Superior temporal gyrus (tissue), 1 donor: Measurements from ENCODE around the gene TAS2R43.
"Not testable (repeated sequence)": the region's sequence is repeated elsewhere in the genome, so short reads cannot be mapped to it uniquely, and the experiment has no call there.

Experiments used
- DNase-seq: peaks from one replicate; pipeline ENCODE4 v3.0.0-alpha.2; 2016; ENCODE audit errors: extremely low spot score

TAS2R43 gene

DNA sequence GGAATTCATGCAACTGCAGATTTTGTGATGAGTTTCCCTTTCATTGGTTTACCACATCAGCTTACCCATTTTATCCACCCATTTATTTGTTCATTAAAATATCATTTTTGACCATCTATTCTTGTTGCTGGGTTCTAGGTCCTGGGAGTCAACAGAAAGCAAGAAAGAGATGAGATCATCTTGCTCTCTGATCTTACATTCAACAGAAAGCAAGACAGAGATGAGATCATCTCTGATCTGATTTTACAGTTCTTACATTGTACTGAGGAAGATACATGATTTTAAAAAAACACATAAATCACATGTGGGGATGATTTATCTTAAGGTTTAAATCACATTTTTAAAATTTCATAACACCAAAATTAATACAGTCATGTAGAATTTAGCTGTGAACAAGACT lies 32.3 kb downstream of the TAS2R43 start:
- no peak for DNase-seq

DNA sequence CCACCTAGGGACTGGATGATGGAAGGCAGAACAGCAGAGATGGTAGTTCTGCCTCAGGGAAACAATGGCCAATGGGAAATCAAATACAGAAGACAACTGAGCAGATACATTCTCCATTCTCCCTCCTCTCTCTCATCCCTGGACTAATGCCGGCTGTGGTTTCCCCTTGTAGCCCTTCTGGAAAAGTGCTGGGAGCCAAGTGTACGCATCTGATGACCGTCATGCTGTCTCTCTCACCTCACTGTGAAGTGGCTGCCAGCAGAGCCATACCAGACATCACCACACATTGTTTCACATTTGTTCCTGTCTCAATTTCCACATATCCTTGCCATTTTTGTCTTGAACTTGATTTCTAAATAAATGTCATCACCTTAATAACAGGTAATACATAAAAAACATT lies 33.1 kb downstream of the TAS2R43 start:
- DNase-seq, result no peak

DNA sequence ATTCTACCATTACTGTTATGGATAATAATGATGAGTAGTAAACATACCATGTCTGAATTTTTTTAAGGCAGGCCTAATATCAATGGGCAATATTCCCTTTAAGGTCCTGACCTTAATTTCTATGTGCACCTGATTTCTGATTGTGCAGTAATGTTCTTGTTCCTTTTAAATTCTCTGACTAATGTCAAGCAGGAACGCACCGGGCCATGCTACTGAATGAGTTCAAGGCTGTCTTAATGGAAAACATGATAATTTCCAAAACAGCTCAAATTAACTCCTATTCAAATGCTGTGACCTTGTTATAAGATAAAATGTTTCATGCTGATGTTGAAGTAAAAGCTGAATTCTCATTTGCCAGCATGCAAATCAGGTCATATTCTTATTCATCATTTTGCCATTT lies 36.8 kb downstream of the TAS2R43 start:
- no peak for DNase-seq

DNA sequence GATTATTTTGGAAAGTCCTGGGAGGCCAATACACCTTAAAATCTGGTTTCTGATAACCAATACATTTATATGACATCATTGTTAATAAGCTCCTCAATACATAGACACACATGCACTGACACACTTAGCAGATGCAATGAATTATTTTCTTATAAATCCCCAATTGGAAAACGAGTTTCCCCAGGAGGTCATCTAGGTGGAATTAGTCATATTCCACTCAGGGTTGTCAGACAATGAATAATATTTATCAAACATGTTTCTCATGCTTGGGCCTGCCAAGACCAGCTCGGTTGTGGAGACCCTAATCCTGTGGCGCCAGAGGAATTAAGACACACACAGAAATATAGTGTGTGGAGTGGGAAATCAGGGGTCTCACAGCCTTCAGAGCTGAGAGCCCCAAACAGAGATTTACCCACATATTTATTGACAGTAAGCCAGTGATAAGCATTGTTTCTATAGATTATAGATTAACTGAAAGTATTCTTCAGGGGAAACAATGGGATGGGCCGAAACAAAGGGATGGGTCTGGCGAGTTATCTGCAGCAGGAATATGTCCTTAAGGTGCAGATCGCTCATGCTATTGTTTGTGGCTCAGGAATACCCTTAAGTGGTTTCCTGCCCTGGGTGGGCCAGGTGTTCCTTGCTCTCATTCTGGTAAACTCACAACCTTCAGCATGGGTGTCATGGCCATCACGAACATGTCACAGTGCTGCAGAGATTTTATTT lies 42.1 kb downstream of the TAS2R43 start:
- DNase-seq, result not testable (repeated sequence)

DNA sequence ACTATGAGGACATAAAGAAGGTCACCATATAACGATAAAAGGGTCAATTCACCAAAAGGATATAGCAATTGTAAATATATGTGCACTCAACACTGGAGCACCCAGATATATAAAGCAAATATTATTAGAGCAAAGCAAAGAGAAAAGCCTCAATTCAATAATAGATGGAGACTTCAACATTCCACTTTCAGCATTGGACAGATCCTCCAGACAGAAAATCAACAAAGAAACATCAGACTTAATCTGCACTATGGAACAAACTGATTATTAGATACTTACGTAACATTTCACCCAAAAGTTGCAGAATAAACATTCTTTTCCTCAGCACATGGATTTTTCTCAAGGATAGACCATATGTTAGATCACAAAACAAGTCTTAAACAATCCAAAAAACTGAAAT lies 50.7 kb downstream of the TAS2R43 start:
- not testable (repeated sequence) for DNase-seq
